Mesothelial cell of epicardium (in vitro differentiated cells): ENCODE results near the gene PELI2. TPM values are rescaled to one million over a fixed set of nuclear protein-coding genes. Genes with fewer than 3 reads are reported as not detected.

Experiments
- DNase-seq, 2 experiments: peaks; one replicate each; pipeline ENCODE4 v3.0.0; 2021; ENCODE audit warnings: low spot score in 2 of 2; ENCODE audit not compliant: unreplicated experiment in 2 of 2
- H3K27ac Mint-ChIP-seq: 2 replicates; pipeline ENCODE4 v1.8.0; 2021; ENCODE audit warnings: mixed read lengths
- H3K27me3 Mint-ChIP-seq: 2 replicates; pipeline ENCODE4 v1.8.0; 2021; ENCODE audit warnings: low read depth, mixed read lengths
- H3K36me3 Mint-ChIP-seq: 2 replicates; pipeline ENCODE4 v1.8.0; 2021; ENCODE audit warnings: mixed read lengths
- H3K4me1 Mint-ChIP-seq: 2 replicates; pipeline ENCODE4 v1.8.0; 2021; ENCODE audit warnings: mixed read lengths
- H3K4me3 Mint-ChIP-seq: 2 replicates; pipeline ENCODE4 v1.8.0; 2021; ENCODE audit warnings: mild to moderate bottlenecking, moderate library complexity, mixed read lengths
- H3K9me3 Mint-ChIP-seq: 2 replicates; pipeline ENCODE4 v1.8.0; 2021; ENCODE audit warnings: mixed read lengths
- CTCF ChIP-seq: fragments of 200-600 bp; sonication (generic); IDR thresholded peaks from one replicate; pipeline ENCODE4 v1.5.0; 2021; ENCODE audit warnings: antibody characterized with exemption; ENCODE audit not compliant: unreplicated experiment
- total RNA-seq: library from RNA; stranded (reverse); gene quantifications from 3 replicates; pipeline ENCODE4 v1.2.1, GENCODE V29; 2021

The PELI2 gene
- total RNA-seq, 1 donor from 2014 or later: 10.0 TPM

GRCh38 chr14:56153267-56153666 lies 35.1 kb downstream of the PELI2 start:
- H3K27ac Mint-ChIP-seq: no peak overlapping the region
- peaks cover 13% of the 10 kb centered on the region for H3K4me1 Mint-ChIP-seq
- H3K36me3 Mint-ChIP-seq: no peaks in the 10 kb centered on the region
- no peak overlapping the region for H3K4me3 Mint-ChIP-seq
- H3K27me3 Mint-ChIP-seq: no peaks in the 10 kb centered on the region
- no peak for TF ChIP-seq CTCF
- DNase-seq: no peak
- H3K9me3 Mint-ChIP-seq: no peaks in the 10 kb centered on the region

- Mint-ChIP-seq H3K36me3 (no peaks in the 10 kb centered on the region), H3K4me3 (no peak overlapping the region), H3K4me1 (peaks cover 8% of the 10 kb centered on the region), H3K9me3 (no peaks in the 10 kb centered on the region), H3K27me3 (no peaks in the 10 kb centered on the region), H3K27ac (no peak overlapping the region)
- DNase-seq: no peak
- TF ChIP-seq CTCF: no peak
Observed at GRCh38 chr14:56154321-56154720, 36.1 kb downstream of the PELI2 start.

DNA sequence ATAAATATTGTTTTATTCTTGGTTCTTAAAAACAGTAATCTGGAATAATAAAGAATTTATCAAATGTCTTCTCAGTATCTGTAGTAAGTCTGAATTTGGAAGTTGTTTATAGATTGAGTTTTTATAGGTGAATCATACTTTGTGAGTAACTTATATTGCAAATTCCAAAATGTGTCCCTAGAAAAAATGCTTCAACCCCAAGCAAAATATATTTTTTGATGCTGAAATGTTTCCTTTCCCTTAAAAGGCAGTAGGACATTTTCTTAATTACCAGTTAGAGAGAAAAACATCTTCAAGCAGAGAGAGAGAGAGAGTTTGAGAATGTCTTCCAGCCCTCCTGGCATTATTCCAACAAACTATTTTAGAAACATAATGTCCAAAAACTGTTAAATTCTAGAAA lies 37.9 kb downstream of the PELI2 start:
- no peak for DNase-seq
- Mint-ChIP-seq H3K9me3 (no peaks in the 10 kb centered on the region), H3K4me1 (peaks cover 20% of the 10 kb centered on the region), H3K4me3 (no peak overlapping the region), H3K36me3 (no peaks in the 10 kb centered on the region), H3K27ac (no peak overlapping the region), H3K27me3 (no peaks in the 10 kb centered on the region)
- TF ChIP-seq CTCF: no peak

GRCh38 chr14:56159066-56159465 lies 40.9 kb downstream of the PELI2 start:
- H3K4me1 Mint-ChIP-seq: peaks cover 13% of the 10 kb centered on the region

GRCh38 chr14:56160088-56160487 lies 41.9 kb downstream of the PELI2 start:
- TF ChIP-seq CTCF: no peak
- Mint-ChIP-seq H3K4me3 (no peak overlapping the region), H3K9me3 (peaks cover 31% of the 10 kb centered on the region), H3K36me3 (peaks cover 17% of the 10 kb centered on the region), H3K27me3 (no peaks in the 10 kb centered on the region), H3K4me1 (peaks cover 13% of the 10 kb centered on the region), H3K27ac (peak overlapping the region; percentile 51)
- no peak for DNase-seq

More at GRCh38 chr14:56159066-56159465, 40.9 kb downstream of the PELI2 start:
- DNase-seq: no peak
- H3K9me3 Mint-ChIP-seq: peaks cover 21% of the 10 kb centered on the region
- no peak for TF ChIP-seq CTCF
- no peaks in the 10 kb centered on the region for H3K27me3 Mint-ChIP-seq
- peaks cover 10% of the 10 kb centered on the region for H3K36me3 Mint-ChIP-seq
- H3K27ac Mint-ChIP-seq: no peak overlapping the region
- H3K4me3 Mint-ChIP-seq: no peak overlapping the region

DNA sequence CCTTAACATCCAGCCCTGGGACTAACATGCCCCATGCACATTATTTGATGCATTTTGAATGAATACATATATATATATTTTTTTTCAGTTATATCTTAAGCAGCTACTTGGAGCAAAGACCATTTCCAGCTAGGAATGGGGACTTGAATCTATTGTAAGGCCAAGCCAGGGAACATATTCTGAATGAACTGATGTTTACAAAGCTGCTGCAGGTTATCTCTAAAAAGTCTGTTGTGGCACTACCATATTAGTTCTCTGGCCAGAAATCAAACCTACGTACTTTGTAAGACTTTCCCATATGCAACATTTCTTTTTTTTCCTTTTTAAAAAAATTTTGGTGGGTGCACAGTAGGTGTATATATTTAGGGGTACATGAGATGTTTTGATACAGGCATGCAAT lies 43.4 kb downstream of the PELI2 start:
- no peak for TF ChIP-seq CTCF
- Mint-ChIP-seq H3K4me1 (peaks cover 13% of the 10 kb centered on the region), H3K4me3 (no peak overlapping the region), H3K9me3 (peaks cover 44% of the 10 kb centered on the region), H3K27me3 (no peaks in the 10 kb centered on the region), H3K27ac (no peak overlapping the region), H3K36me3 (peaks cover 26% of the 10 kb centered on the region)
- DNase-seq: no peak
